ENCODE results near the gene BICDL1.
A peak's percentile ranks its signal among the peaks of the same experiment; 100 is the strongest.

Gene BICDL1

GRCh38 chr12:120103044-120103338 lies 114.0 kb downstream of the BICDL1 start:
- no peak for DNase-seq

GRCh38 chr12:120103371-120103770 lies 114.3 kb downstream of the BICDL1 start:
- DNase-seq = no peak

GRCh38 chr12:120106151-120106550 lies 117.1 kb downstream of the BICDL1 start:
- DNase-seq = no peak

DNA sequence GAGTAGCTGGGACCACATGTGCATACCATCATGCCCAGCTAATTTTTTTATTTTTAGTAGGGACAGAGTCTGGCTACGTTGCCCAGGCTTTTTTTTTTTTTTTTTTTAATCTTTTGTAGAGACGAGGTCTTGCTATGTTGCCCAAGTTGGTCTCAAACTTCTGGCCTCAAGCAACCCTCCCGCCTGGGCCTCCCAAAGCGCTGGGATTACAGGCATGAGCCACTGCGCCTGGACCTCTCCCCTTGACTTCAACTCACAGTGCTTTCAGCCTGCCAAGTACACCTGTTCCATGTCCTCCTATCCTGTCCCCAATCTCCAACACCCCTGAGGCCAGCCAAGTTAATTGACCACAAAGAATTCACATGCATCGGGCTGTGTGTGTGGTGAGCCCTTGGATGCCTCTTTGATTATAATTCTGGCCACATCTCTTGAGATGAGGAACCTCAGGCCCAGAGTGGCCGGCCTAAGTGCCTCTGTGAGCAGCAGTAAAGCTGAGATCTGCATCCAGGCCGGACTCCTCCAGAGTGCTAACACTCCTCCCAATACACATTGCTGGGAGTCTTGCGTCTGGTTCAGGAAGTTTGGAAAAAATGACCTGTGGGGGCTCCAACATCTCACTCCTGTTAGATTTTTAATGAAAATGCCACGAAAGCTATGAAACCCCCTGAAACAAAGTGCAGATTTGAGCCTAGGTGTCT lies 120.7 kb downstream of the BICDL1 start:
- no peak for DNase-seq

DNA sequence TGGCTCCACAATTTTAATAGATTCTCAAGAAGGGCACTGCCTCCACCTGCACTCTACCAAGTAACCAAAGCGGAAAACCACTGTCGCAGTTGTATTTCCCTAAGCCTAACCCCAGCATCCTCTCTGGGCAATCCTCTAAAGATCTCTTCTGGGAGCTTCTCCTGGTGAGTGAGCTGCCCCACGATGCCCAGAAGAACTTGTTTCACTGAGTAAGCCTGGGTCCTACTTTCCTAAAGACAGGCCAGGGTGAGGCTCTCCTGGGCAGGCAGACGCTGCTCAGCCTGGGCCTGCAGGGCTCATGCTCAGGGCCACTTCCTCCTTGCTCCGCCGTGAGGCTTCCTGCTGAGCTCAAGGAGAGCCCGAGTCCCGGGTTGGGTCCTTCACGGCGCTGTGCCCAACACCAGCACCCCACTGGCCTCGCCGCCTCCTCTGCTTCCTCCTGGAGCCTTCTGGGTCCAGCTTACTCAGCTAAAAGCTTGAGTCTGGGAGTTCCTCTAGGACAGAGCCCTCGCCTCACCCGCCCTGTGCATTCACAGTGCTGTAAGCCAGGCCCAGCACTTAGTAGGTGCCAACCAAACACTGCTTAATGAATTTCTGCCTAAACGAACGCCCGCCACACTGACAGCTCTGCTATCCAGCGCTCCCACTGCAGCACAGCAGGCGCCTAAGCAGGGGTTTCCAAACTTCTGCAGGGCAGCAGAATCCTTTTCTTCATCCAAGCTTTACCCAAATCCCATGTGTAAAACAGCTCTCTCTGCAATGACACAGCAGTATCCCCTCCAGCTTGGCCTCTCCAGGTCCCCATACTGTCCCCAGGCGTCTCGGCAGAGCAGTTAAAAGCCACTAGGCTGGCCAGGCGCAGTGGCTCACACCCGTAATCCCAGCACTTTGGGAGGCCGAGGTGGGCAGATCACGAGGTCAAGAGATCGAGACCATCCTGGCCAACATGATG lies 121.8 kb downstream of the BICDL1 start:
- DNase-seq = peak; percentile 49 to 54

GRCh38 chr12:120115066-120115465 lies 126.0 kb downstream of the BICDL1 start:
- DNase-seq = no peak

DNA sequence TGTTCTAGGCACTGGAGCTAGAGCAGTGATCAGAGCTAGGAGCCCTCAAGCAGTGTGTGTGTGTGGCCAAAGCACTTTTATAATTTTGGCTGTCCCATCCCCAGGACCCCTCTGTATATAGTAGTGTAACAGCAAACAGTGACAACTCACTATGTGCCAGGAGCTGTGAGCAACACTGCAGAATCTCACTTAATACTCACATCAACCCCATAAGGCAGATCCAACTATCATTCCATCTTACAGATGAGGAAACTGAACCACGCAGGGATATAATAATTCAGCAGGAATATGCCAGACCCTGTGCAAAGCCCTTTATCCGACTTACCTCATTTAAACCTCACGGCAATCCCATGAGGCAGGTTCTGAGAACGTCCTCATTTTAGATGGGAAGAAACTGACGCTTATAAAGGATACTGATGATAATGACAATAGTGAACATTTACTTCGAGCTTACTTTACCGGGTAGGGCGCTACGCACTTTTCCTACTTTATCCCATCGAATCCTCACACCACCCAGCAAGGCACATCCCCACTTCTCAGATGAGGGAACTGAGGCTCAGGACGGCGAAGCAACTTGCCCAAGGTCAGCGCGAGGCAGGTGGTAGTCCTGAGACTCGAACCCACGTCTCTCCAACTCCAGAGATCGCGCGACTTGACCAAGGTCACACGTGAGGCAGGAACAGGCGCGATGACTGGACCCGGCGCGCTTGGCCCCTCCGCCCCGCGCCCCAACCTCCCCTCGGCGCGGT lies 126.8 kb downstream of the BICDL1 start:
- peak in 1 of 2 donors; percentile 8 for DNase-seq

GRCh38 chr12:120116441-120116791 lies 127.4 kb downstream of the BICDL1 start, which contains the start of gene RAB35:
Gene RAB35, minus strand, starts transcription at chr12:120116753. Its CDS starts 103 bp downstream, at chr12:120116650.
- DNase-seq = no peak

- peak; percentile 86 to 92 for DNase-seq
These were observed 128.0 kb downstream of the BICDL1 start for GRCh38 chr12:120116792-120117651.

GRCh38 chr12:120117961-120118320 lies 128.9 kb downstream of the BICDL1 start:
- DNase-seq = no peak

DNA sequence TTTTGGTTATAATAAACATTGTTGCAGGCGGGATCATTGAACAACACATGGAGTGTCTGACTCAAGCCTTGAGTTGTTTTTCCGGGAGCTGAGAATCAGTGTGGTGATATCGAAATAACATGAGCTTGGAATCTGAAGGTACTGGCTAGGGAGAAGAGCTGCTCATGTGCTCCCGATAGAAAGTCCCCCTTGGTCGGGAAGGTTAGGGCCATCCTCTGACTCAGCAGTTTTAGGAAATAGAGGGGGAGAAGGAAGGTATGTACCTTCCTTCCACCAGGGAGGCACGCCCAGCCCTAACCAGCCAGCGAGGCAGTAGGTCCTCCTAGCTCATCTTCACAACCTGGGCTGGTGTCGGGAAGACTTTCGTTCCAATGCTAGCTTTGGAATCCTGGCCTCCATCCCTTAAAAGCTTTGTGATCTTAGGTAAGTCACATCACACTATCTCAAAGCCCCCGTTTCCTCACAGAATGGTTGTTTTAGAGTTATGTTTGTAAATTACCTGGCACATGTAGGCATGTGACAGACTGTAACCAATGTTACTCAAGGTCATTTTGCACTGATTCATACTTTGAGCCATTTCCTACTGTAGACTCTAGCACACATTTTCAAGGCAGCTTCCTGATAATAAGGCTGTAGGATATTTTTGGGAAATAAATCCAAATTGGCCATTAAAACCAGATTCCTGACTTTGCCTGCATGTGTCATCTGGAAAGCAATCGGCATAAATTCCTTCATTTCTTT lies 129.5 kb downstream of the BICDL1 start:
- DNase-seq = no peak

GRCh38 chr12:120119271-120119973 lies 130.4 kb downstream of the BICDL1 start:
- peak in 1 of 2 donors; percentile 38 for DNase-seq

DNA sequence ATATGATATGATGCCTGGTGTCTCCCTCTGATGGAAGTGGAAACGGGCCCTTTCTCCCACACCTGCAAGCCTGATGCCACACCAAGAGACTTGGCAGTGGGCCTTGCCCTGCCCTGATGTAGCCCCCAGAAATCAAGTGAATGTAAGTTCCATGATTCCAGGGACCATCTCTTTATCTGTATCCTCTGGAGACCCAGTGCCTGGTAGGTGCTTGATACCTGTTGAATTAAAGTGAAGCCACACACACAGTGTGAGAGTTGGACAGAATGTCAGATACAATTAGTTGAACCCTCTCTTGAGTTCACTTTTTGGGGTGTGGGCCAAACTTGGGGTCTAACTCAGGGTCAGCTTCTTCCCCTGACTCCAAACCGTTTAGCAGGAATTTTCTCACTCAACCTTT lies 132.3 kb downstream of the BICDL1 start:
- no peak for DNase-seq

- no peak for DNase-seq
These were observed 132.8 kb downstream of the BICDL1 start for GRCh38 chr12:120121766-120122293.

GRCh38 chr12:120125029-120125428 lies 136.0 kb downstream of the BICDL1 start:
- DNase-seq = no peak

- no peak for DNase-seq
These were observed 137.0 kb downstream of the BICDL1 start for GRCh38 chr12:120125792-120126634.

DNA sequence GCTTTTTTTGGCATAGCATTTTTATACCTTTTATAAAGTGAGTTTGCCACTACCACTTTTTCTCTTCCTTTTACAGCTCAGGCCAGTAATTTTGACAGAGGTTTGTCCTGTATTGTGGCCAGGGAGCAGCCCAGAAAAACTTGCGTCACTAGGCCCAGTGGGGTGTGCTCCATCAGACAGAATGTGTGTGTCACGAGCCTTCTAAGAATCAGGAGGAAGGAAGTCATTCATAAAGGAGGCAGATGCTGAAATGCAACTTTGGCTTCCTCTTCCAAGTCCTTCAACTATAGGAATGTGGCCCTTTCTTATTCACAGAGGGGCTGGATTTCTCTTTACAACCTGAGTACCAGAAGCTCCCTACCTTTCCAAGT lies 137.6 kb downstream of the BICDL1 start:
- DNase-seq = peak; percentile 17 to 79

GRCh38 chr12:120130011-120130410 lies 141.0 kb downstream of the BICDL1 start:
- DNase-seq = no peak

- no peak for DNase-seq
These were observed 142.1 kb downstream of the BICDL1 start for GRCh38 chr12:120131116-120131515.
